ENCODE data around the gene RPL11. TPM values are rescaled to one million over a fixed set of nuclear protein-coding genes. Genes with fewer than 3 reads are reported as not detected.

The RPL11 gene
- total RNA-seq, 3 donors from 2014 or later (not counting 1 experiment from before 2014, with no cell fraction given): 609 to 795 (median 740) TPM

DNA sequence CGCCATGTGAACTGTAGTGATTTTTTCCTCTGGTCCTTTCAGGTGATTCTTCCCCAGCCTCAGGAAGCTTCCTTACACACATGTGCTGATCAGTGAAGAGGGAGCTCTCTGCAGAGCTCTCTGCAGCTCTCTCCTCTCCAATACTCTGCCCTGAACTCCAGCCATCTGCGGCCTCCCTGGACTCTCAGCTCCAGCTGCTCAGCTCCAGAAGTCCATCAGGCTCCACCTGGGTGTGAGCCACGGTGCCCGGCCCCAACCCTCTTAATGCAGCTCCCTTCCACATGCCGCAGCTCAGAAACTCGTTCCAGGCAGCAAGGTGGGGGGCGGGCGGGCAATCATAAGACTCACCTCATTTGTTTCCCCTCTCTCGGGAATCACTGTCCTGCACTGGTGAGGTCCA, 30.9 kb upstream of the RPL11 start:
- Mint-ChIP-seq H3K27ac (no peak overlapping the region), H3K4me1 (peaks cover 4 to 5% of the 10 kb centered on the region in 2 donors), H3K27me3 (ENCODE audit: low read depth in 2 of 2) (peaks cover 0 to 3% of the 10 kb centered on the region in 2 donors), H3K9me3 (no peaks in the 10 kb centered on the region), H3K36me3 (no peaks in the 10 kb centered on the region), H3K4me3 (no peak overlapping the region)
- Histone ChIP-seq H3K4me3 (ENCODE audit: low read length) (no peak overlapping the region), H3K9me3 (ENCODE audit: control insufficient read depth, insufficient read depth, low read length) (no peaks in the 10 kb centered on the region), H3K36me3 (ENCODE audit: control insufficient read depth, insufficient read depth, low read length) (no peaks in the 10 kb centered on the region), H3K27me3 (ENCODE audit: control insufficient read depth, insufficient read depth, low read length) (no peaks in the 10 kb centered on the region), H3K27ac (ENCODE audit: low read length) (no peak overlapping the region), H3K4me1 (ENCODE audit: control insufficient read depth, insufficient read depth, low read length) (no peaks in the 10 kb centered on the region)
- ATAC-seq (no peak), DNase-seq (no peak)
- WGBS (ENCODE audit: insufficient coverage): 87% methylated on average over 9 of the region's 9 CpGs
- intact Hi-C loops (cut with micrococcal nuclease): no loop called here
- TF ChIP-seq, protein P1, sequence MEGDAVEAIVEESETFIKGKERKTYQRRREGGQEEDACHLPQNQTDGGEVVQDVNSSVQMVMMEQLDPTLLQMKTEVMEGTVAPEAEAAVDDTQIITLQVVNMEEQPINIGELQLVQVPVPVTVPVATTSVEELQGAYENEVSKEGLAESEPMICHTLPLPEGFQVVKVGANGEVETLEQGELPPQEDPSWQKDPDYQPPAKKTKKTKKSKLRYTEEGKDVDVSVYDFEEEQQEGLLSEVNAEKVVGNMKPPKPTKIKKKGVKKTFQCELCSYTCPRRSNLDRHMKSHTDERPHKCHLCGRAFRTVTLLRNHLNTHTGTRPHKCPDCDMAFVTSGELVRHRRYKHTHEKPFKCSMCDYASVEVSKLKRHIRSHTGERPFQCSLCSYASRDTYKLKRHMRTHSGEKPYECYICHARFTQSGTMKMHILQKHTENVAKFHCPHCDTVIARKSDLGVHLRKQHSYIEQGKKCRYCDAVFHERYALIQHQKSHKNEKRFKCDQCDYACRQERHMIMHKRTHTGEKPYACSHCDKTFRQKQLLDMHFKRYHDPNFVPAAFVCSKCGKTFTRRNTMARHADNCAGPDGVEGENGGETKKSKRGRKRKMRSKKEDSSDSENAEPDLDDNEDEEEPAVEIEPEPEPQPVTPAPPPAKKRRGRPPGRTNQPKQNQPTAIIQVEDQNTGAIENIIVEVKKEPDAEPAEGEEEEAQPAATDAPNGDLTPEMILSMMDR (IDR thresholded peaks at IDR 0.05): no peak

DNA sequence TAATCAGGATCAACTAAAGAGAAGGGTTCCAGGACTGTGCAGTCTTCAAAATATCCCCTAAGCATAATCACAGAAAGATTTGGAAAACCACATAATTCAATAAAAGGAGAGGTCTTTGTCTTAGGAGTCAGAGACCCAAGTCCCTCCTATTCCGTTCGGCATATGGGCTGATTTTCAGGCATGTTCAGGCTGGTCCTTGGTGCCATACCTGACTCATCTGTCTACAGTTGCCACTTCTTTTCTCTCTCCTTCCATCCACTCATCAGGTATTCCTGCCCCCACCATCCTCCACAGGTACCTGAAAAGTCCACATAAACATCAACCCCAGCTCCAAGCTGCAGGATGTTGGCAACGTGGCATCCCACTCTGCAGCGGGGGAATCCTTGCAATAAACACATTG, 29.7 kb upstream of the RPL11 start:
- H3K27me3 ChIP-seq (ENCODE audit: control insufficient read depth, insufficient read depth, low read length): no peaks in the 10 kb centered on the region
- intact Hi-C loops (cut with micrococcal nuclease): no loop called here
- Mint-ChIP-seq H3K27ac (no peak overlapping the region), H3K4me3 (no peak overlapping the region), H3K27me3 (ENCODE audit: low read depth in 2 of 2) (peaks cover 0 to 3% of the 10 kb centered on the region in 2 donors), H3K4me1 (peaks cover 4 to 5% of the 10 kb centered on the region in 2 donors), H3K36me3 (no peaks in the 10 kb centered on the region), H3K9me3 (no peaks in the 10 kb centered on the region)
- ATAC-seq (no peak), DNase-seq (no peak)
- no peaks in the 10 kb centered on the region for H3K9me3 ChIP-seq (ENCODE audit: control insufficient read depth, insufficient read depth, low read length)
- no peak overlapping the region for H3K27ac ChIP-seq (ENCODE audit: low read length)
- WGBS (ENCODE audit: insufficient coverage): 83% methylated on average over 4 of the region's 4 CpGs
- no peak overlapping the region for H3K4me3 ChIP-seq (ENCODE audit: low read length)
- no peaks in the 10 kb centered on the region for H3K36me3 ChIP-seq (ENCODE audit: control insufficient read depth, insufficient read depth, low read length)
- TF ChIP-seq, protein P1 (IDR thresholded peaks at IDR 0.05): no peak
- H3K4me1 ChIP-seq (ENCODE audit: control insufficient read depth, insufficient read depth, low read length): no peaks in the 10 kb centered on the region

DNA sequence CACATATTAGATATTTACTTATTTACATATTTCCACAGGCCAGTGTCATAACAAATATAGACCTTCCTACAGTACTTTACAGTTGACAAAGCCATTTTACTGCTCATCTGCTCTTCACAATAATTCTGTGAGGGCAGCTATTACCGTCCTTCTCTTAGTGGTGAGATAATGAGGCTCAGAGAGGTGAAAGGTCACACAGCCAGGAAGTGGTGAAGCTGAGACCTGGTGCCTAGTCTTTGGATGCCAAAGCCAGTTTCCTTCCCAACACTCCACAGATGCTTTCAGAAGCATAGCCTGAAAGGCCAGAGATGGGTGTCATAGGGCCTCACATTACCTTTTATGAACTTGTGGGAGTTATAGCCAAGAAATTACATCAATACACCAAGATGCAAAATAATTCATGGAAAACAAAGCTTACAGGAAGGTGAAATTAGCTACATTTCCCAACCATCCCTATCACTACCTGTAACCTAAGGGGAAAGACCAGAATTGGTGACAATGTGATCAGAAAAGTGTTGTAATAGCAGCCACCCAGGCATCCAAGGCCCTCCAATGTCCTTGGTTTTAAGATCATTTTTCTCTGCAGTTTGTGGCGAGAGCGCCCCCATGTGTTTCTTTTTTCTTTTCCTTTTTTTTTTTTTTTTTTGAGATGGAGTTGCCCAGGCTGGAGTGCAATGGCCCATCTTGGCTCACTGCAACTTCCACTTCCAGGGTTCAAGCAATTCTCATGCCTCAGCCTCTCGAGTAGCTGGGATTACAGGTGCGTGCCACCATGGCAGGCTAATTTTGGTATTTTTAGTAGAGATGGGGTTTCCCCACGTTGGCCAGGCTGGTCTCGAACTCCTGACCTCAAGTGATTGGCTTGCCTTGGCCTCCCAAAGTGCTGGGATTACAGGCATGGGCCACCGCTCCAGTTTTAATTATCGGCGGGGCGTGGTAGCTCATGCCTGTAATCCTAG, 26.5 kb upstream of the RPL11 start:
- Mint-ChIP-seq H3K36me3 (no peaks in the 10 kb centered on the region), H3K9me3 (no peaks in the 10 kb centered on the region), H3K27me3 (ENCODE audit: low read depth in 2 of 2) (peaks cover 0 to 6% of the 10 kb centered on the region in 2 donors), H3K4me3 (no peak overlapping the region), H3K4me1 (peaks cover 4 to 5% of the 10 kb centered on the region in 2 donors), H3K27ac (no peak overlapping the region)
- ATAC-seq (no peak), DNase-seq (peak in 1 of 2 donors; percentile 51)
- no peaks in the 10 kb centered on the region for H3K27me3 ChIP-seq (ENCODE audit: control insufficient read depth, insufficient read depth, low read length)
- H3K27ac ChIP-seq (ENCODE audit: low read length): no peak overlapping the region
- no peaks in the 10 kb centered on the region for H3K36me3 ChIP-seq (ENCODE audit: control insufficient read depth, insufficient read depth, low read length)
- H3K4me1 ChIP-seq (ENCODE audit: control insufficient read depth, insufficient read depth, low read length): no peaks in the 10 kb centered on the region
- intact Hi-C loops (cut with micrococcal nuclease): no loop called here
- 76% methylated on average over 10 of the region's 11 CpGs for WGBS (ENCODE audit: insufficient coverage)
- TF ChIP-seq, protein P1 (IDR thresholded peaks at IDR 0.05): peak; percentile 29
- H3K9me3 ChIP-seq (ENCODE audit: control insufficient read depth, insufficient read depth, low read length): no peaks in the 10 kb centered on the region
- H3K4me3 ChIP-seq (ENCODE audit: low read length): no peak overlapping the region
